GM21717 (cell line): ENCODE results near the gene MAGED1.

Source experiments
- ATAC-seq: cut with Tn5 transposase; IDR thresholded peaks from one replicate; pipeline ENCODE4 v1.9.1; 2021; ENCODE audit warnings: mild to moderate bottlenecking, moderate library complexity; ENCODE audit not compliant: unreplicated experiment

Gene MAGED1, protein sequence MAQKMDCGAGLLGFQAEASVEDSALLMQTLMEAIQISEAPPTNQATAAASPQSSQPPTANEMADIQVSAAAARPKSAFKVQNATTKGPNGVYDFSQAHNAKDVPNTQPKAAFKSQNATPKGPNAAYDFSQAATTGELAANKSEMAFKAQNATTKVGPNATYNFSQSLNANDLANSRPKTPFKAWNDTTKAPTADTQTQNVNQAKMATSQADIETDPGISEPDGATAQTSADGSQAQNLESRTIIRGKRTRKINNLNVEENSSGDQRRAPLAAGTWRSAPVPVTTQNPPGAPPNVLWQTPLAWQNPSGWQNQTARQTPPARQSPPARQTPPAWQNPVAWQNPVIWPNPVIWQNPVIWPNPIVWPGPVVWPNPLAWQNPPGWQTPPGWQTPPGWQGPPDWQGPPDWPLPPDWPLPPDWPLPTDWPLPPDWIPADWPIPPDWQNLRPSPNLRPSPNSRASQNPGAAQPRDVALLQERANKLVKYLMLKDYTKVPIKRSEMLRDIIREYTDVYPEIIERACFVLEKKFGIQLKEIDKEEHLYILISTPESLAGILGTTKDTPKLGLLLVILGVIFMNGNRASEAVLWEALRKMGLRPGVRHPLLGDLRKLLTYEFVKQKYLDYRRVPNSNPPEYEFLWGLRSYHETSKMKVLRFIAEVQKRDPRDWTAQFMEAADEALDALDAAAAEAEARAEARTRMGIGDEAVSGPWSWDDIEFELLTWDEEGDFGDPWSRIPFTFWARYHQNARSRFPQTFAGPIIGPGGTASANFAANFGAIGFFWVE

GRCh38 chrX:51892921-51893745, at the start of gene MAGED1:
MAGED1 (plus strand) TSS chrX:51893623; CDS start chrX:51894305, 682 bp downstream.
- ATAC-seq: peak; percentile 56

- ATAC-seq: no peak
Measured at GRCh38 chrX:51847463-51847862, 46.0 kb upstream of the MAGED1 start.

DNA sequence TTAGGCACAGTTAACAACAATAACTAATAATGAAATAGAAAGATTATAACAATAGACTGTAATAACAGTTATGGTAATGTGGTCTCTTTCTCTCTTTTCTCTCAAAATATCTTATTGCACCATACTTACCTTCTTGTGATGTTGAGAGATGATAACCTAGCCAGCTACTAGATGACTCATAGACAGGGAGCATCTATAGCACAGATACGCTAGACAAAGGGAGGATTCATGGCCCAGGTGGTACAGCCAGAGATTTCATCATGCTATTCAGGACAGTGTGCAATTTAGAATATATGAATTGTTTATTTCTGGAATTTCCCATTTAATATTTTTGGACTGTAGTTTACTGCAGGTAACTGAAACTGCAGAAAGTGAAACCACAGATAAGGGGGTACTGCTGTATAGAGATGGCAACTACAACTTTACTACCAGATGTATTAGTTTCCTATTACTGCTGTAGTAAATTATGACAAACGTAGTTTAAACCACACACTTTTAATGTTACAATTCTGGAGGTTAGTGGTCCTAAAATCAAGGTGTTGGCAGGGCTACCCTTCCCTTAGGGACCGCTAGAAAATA, 41.8 kb upstream of the MAGED1 start:
- ATAC-seq: peak; percentile 67

- no peak for ATAC-seq
Measured at GRCh38 chrX:51852096-51852495, 41.3 kb upstream of the MAGED1 start.

DNA sequence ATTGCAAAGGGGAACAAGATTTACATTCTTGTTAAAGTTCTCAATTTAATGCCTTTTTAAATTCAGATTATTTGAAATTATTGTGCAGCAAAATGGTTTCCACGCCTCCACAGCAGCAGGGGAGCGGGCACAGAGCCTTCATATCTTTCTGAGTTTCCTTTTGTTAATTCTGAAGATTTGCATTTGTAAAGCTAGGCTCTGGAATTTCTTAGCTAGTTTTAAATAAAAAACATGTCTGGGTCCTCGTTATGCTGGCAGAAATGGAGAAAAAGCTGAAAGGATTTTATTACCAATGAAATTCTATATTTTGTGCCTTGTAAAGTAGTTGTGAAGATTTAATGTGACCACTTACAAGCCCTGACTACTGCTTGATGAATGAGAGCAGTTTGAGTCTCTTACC, 40.8 kb upstream of the MAGED1 start:
- ATAC-seq: no peak

GRCh38 chrX:51853251-51853650, 40.2 kb upstream of the MAGED1 start:
- ATAC-seq: no peak

DNA sequence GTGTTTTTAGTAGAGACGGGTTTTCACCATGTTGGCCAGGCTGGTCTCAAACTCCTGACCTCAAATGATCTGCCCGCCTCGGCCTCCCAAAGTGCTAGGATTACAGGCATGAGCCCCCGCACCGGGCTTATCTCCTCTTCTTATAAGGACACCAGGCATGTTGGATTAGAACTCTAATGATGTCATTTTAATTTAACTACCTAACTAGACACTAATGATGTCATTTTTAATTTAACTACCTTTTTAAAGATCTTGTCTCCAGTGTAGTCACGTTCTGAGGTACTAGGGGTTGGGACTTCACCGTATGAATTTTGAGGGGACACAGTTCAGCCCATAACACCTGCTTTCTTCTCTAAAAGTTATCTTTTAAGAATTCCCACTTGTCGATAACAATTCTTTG, 37.7 kb upstream of the MAGED1 start:
- no peak for ATAC-seq

DNA sequence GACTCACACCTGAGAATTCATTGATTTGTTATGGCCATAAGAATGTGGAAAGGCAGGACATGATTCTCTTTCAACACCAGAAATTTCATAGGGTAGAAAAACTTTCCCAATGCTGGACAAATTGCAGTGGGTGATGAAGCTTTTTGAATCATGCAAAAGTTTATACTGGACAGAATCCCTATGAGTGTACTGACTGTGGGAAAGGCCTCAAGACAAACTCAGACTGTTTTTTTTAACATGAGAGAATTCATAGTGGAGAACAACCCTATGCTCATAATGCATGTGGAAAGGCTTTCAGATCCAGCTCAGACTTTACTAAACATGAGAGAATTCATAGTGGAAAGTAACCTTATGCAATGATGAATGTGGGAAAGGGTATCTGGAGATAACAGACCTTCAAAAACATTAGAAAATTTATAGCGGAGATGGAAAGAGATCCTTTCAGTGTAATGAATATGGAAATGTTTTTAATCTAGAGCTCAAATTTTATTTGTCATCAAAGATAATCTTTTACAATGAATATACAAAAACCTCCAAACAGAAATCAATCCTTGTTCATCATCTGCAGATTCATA, 36.2 kb upstream of the MAGED1 start:
- no peak for ATAC-seq

DNA sequence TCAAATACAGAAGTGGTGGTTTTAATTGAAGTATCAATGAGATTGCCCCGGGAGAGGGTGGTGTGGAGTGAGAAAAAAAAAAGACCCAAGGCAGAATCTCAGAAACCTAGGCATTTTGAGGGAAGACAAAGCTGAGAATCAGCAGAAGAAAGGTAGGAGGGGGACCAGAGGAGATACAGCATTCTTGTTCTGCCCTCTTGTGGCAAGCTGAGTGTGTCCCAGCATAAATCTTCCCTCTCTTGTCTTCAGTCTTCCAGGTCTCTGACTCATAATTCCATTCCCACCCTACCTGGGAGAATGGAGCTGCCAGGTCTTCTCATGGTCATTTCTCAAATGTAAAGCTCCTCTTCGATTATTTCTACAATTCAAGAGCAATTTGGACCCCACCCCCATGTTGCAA, 32.7 kb upstream of the MAGED1 start:
- no peak for ATAC-seq

GRCh38 chrX:51862920-51863319, 30.5 kb upstream of the MAGED1 start:
- ATAC-seq: no peak

DNA sequence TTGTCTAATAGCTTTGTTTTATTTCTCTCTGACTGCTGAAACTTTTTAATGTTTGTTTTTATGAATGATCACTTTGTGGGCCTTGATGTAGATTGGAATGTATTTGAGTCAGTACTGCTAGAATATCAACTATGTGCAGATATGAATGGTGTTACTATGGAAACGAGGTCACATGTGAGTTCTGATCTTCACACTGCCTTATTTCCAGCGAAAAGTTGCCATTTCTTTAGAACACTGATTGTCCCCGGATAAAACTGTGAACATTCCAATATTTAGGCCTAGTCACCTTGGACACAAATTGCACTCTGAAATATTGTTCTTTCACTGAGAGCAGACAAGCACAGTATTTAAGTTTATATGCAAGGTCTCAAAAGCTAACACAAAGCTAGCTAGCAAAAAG, 27.2 kb upstream of the MAGED1 start:
- ATAC-seq: no peak

DNA sequence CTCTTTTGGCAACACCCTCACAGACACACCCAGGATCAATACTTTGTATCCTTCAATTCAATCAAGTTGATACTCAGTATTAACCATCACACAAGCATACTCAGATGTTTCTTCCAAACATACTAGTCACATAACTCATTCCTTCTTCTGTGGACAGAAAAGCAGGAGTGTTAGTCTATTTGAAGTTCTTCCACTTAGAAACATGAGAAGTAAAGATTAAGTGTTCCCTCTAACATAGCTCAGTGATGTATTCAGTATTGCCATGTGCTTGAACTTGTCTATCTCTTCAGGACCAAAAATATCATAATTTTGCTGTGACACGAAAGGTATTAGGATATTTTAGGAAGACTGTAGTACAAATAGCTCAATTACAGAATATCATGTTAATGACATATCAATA, 25.8 kb upstream of the MAGED1 start:
- no peak for ATAC-seq

DNA sequence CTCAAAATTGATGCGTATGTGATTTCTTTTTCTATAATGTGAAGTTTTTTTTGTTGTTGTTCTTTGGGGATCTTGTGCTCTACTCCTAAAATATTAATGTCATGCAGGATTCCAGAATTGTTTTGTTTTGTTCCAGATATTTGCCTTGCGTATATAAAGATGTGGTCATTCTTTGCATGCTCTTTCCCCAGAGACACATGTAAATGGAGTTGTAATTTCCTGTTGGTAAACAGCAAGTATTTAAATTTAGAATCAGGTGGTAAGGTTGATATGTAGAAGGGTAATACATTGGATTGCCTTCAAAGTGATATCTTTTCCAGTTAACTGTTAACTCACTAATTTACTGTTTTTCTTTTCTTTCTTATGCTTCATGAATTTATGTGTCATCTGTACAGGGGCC, 23.1 kb upstream of the MAGED1 start:
- ATAC-seq: no peak

DNA sequence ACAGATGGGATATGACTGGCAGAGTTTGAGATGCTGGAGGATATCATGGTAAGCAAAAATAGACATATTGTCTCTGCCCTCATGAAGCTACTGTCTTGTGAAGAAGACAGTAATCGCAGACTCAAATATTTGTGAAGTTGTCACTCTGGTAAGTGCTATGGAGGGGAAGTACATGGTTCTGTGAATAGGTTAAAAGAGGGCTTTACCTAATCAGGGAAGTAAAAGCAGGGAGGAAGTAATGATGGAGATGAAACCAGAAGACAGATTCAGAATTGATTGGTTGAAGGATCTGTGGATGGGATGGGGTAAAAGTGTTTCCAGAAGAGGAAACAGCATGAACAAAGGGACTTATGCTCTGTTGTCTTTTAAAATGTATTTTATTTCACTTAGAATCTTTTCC, 19.3 kb upstream of the MAGED1 start:
- ATAC-seq: no peak

- ATAC-seq: no peak
Measured at GRCh38 chrX:51876441-51876840, 17.0 kb upstream of the MAGED1 start.

DNA sequence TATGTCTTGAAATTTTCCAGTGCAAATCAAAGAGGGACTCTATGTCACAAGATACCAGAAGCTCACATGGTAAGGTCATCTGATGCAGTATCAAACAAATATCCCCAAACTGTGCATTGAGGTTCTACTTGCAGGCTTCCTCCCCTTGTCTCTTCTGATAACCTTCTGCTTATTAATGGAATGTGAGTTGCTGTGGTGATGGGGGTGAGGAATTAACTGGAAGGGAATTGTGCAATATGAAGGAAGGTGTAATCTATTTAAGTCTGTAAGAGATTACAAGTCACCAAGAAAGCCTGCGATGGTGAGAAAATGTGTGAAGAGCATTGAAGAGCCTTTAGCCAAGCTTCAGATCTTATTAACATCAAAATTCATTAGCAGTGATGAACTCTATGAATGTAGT, 15.4 kb upstream of the MAGED1 start:
- ATAC-seq: no peak

DNA sequence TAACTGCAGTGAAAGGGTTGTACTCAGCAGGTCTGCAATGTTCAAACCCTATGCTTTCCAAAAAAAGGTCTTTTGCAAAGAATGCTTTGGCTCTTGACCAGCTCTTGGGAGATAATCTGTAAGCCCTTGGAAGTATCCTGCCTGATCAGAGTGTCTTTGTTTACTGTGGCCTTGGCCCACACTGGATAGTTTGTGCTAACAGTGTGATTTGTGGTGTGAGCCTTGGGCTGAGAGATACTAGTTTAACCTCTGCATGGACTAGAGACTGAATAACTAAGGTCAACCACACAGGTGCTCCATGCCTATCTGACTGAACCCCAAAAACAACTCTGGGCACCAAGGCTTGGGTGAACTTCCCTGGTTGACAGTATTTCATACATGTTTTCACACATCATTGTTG, 3.6 kb upstream of the MAGED1 start:
- no peak for ATAC-seq

DNA sequence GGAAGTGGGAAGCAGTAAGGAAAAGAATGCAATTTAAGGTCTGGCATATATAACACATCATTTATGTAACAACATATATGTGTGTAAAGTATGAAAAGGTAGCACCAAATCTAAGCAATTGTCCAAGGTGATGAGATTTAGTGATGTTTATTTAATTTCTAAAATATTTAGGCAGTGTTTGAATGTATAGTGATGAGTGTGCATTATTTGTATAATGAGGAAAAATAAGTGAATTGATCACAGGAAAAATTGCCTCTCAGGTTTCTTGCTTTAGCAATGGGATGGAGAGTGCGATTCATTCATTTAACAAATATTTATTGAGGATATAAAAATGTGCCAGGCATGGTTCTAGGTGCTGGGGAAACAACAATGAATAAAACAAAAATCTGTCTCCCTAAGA, 2.2 kb upstream of the MAGED1 start:
- no peak for ATAC-seq

DNA sequence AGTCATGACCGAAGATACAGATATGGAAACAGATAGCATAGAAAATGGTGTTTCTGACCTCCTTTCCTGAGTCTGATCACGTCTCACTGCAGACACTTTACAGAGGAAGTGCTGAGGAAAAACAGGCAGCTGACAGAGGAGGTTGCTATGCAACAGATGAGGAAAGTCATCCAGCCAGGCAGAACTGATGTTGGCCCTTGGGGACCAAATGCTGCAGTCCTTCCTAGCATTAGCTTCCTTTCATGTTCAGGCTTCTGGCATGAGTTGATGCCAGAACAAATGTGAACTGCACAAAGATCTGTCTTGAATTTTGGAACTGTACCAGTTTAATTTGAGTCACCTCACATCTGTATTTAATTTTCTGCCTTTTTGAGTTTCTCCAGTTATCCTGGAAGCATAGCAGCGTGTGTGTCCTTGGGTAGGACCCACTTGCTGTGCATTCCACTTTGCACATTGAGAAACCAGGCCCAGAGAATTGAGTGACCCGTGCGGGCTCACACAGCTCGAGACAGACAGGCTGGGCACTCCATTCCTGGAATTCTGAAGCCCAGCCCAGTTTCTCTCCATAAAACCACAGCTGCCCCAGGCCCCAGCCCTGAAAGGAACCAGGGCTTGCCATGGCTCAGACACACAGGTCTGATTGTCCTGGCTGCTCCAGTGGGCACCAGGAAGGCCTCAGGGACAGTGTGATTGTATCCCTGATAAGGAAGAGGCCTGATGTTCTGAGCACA, 1.4 kb upstream of the MAGED1 start:
- no peak for ATAC-seq
